GM19023 (cell line): ENCODE data around the gene LDAH.
"Not testable (repeated sequence)": the region's sequence is repeated elsewhere in the genome, so short reads cannot be mapped to it uniquely, and the experiment has no call there.

Experiments used
- ATAC-seq: cut with Tn5 transposase; IDR thresholded peaks from one replicate; pipeline ENCODE4 v1.9.1; 2021; ENCODE audit warnings: mild to moderate bottlenecking, moderate library complexity; ENCODE audit not compliant: unreplicated experiment

LDAH gene

DNA sequence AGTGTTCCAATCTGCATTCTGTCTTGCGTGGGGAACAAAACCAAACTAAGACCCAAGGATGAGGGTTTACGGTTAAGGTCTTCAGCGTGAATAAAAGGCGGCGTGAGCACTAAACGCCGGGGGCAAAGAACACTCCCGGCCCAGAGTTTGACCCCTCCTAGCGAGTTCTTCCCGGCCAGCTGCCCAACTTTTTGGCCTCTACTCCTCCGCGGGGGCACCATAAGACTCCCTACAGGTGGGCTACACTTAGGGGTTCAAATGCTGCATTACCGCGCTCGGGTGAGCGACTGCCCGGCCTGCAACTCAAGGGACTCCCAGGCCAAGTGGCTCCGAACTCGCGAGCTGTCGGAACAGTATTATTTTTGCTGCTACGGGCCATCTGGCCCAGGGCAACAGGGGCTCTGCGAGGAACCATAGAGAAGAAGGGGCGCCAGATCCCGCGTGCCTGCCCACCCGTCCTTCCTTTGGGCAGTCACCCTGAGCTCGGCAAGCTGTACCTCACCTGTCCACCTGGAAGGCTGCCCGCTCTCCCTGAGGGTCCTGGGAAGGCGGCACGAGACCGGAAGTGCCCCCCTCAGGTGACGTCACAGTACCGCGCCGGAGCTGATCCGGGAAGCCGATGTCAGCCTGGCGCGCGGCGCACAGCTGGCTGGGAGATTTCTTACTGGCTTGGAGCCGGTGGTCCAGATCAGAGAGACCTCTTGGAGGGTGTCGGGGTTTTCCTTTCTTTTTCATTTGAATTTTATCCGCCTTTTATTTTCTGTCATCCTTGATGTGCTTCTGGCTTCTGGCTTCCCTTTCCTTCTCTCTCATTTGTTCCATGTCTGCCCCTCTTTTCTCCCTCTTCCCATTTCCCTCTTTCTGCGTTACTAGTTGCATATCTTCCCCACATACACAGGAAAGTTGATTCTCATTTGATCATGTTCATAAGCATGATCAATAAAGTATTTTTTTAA is at the start of gene LDAH:
LDAH (minus strand) TSS at position 567 of the 956 bp plus-strand sequence. CDS start 21,638 bp downstream, outside the sequence.
- ATAC-seq: peak; percentile 87

DNA sequence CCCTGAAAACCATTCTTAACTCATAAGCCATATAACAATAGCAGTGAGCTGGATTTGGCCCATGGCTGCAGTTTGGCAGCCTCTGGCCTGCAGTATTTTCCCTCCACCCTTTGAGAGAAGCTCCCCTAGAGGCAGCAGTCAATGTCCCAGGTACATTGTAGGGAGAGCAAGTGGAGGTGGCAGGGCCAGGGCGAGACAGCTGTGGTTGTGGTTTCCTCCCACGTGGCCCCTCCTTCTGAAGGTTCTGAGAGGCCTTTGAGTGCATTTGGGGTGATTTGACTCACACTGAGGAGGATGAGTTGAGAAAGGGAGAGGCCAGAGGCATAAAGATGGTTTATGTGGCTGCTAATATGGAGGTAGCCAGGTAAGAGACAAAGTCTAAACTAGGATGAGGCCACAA is 45.5 kb upstream of the LDAH start:
- ATAC-seq: peak; percentile 100

DNA sequence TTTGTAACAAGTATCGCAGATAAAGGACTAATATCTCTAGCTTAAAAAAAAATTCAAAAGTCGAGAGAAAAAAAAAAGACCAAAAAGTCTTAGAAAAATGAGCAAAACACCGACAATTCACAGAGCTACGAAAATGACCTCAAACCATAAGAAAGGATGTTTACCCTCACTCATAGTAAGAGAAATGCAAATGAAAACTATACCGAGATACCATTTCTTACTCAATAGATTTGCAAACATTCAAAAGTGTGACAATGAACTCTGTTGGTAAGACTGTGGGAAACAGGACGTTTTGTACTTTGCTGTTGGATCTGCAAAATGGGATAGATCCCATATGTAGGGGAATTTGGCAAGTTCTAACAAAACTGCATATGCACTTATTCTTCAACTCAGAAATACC is 39.9 kb upstream of the LDAH start:
- ATAC-seq: no peak

DNA sequence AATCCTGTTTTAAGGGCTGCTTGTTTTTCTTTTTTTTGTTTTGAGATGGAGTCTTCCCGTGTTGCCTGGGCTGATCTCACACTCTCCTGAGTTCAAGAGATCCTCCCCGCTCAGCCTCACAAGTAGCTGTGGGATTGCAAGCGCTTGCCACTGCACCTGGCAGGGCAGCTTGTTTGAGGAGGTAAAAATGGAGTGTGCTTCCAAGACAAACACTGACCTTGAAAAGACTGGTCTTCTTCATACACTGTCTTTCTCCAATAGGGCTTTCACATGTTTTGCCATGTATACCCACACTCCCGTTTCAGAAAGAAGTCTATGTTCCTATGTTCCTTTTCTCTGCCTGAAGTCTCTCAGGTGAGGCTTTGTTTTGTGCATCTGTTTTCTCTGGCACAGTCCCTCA is 32.6 kb upstream of the LDAH start:
- no peak for ATAC-seq

DNA sequence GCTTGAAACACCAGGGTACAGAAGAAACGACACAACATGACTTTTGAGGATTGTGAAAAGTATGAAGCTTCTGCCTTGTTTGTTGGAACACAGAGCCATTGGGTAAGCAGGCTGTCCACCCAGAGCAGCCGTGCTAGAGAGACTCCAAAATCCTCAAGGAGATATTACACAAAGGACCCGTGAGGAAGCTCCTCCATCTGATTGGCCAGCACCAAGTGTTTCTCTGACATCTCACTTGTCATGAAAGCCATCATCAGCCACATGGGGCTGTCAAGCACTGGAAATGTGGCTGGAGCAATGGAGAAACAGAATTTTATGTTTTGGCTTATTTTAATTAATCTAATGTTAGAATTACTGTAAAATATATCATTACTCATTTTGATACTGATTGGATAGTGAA is 29.8 kb upstream of the LDAH start:
- no peak for ATAC-seq

DNA sequence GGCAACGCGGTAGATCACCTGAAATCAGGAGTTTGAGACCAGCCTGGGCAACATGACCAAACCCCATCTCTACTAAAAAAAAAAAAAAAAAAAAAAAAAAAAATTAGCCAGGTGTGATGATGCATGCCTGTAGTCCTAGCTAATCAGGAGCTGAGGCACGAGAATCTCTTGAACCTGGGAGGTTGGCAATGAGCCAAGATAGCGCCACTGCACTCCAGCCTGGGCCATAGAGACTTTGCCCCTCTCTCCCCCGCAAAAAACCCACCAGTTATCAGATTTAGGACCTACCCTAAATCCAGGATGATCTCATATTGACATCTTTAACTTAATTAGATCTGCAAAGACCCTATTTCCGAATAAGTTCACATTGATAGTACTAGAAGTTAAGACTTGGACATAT is 29.2 kb upstream of the LDAH start:
- ATAC-seq: no peak

DNA sequence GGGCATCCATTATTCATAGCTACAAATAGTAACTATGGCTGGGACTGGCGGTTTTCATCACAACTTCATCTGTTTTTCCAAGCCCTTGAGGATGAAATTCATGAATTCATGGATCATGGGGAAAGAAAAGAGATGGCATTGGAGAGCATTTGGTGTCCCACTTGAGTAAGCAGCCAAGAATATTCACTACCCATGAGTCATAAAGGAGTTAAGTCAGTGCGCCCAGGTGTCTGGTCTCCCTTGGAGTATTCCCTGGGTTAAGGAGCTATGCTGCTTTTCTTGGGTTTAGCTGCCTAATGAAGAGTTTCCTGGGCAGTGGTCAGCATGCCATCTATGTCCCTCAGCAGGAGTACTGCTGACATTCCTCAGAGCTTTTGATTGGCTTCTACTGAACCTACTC is 21.3 kb upstream of the LDAH start:
- ATAC-seq: no peak

DNA sequence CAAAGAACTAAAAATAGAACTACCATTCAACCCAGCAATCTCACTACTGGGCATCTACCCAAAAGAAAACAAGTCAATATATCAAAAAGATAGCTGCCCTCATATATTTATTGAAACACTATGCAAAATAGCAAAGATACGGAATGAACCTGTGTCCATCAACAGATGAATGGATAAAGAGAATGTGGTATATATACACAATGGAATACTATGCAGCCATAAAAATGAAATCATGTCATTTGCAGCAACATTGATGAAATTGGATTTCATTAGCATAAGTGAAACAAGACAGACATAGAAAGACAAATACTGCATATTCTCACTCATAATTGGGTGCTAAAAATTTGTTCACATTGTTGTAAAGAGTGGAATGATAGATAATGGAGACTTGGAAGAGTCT is 16.2 kb upstream of the LDAH start:
- ATAC-seq: no peak

DNA sequence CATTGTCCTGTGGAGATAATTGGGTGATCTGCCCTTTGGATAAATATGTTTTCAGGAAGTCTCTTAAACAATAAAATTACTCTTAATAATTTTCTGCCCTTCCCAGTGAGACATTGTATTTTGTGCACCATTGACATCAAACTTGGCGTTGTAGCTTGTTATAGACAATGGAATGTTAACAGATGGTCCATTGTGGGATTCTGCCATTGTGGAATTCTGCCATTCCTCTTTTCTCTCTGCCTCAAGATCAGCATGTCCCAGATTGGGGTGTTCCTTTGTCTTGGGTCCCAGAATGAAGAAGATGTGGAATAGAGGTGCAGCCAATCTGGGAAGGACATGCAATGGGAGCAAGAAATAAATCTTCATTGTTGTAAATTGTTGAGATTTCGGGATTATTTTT is 15.1 kb upstream of the LDAH start:
- no peak for ATAC-seq

DNA sequence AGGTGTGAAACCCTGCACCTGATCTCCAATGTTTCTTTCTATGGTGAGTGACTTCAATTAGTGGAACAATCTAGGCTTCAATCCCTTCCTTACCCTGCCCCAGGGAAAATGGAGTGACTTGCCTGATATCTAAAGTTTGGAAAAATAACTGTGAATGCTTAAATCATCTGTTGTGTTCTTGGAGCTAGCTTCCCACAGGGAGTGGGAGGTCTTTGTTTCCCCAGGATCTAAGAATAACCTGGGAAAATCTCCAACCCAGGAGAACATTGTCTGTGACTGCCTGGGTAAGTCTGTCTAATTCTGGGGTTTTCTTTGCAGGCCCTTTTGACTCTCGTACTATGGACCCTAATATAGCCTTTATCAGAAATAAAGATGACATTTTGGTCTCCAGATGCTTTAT is 13.6 kb upstream of the LDAH start:
- no peak for ATAC-seq

DNA sequence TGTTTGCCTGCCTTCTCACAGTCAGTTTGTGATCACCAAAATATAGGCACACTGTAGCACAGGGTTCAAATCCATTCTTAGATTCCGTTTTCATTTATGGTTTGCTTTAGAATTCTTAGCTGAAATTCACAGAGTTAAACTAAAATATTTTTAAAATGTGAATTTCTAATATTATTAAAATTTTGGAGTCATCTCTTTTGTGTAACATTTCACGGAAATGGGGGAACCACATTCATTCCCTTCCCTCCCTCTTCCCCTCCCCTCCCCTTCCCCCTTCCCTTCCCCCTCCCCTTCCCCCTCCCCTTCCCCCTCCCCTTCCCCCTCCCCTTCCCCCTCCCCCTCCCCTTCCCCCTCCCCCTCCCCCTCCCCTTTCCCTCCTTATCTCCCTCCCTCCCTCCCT is 11.4 kb upstream of the LDAH start:
- ATAC-seq: no peak

DNA sequence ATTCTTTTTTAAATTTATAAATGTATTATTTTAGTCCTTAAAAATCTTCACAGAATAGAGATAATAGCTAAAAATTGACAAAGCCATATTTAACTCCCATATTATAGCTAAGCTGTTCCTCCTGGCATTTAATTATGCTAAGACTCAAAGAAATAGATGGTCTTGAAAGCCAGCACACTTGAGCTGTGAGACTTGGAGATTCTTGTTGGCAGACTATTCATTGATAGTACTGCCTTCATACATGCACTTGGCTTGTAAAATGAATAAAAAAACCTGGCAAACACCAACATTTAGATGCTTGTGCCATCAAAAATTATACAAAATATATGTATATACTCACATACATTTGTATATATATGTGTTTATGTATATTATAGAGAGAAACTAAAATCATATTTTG is 9.7 kb upstream of the LDAH start:
- no peak for ATAC-seq

DNA sequence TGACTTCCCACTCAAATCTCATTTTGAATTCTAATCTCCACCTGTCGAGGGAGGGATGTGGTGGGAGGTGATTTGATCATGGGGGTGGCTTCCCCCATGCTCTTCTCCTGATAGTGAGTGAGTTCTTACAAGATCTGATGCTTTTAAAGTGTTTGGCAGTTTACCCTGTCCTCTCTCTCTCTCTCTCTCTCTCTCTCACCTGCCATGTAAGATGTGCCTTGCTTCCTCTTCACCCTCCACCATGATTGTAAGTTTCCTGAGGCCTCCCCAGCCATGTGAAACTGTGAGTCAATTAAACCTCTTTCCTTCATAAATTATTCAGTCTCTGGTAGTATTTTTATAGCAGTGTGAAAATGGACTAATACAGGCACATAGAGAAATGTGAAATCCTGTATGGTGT is 7.0 kb upstream of the LDAH start:
- no peak for ATAC-seq

DNA sequence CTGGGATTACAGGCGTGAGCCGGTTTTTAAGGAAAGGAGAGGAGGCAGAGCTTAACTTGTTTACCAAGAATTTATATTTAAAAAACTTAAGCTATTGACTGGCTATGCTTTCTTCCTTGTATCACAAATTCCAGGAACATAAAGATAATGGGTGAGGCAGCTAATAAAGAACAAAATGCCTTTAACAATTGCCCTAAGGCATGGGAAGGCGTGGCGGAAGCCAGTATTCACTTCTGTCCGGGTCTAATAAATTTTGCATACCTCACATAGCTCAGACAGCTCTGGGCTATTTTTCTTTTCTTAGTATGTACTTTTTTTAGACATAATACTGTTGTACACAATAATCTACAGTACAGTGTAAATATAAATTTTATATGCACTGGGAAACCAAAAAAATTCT is 1.0 kb upstream of the LDAH start:
- ATAC-seq: no peak

DNA sequence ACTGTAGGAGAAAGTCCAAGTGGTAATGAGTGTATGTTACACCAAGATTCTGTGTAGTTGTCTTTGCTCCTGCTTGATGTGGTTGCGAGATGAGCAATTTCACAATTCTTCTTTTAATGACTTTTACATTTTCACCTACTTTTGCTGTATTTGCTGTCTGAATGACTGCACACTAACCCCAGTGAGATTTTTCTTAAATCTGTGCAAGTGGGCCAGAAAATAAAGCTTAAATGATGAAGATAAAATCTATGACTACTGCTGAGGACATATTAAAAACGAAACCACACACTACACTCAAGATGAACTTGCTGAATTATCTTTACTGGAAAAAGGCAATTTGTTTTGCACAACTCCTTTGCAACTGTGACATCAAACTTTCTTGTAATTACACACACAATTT is 4.1 kb downstream of the LDAH start:
- ATAC-seq: no peak

DNA sequence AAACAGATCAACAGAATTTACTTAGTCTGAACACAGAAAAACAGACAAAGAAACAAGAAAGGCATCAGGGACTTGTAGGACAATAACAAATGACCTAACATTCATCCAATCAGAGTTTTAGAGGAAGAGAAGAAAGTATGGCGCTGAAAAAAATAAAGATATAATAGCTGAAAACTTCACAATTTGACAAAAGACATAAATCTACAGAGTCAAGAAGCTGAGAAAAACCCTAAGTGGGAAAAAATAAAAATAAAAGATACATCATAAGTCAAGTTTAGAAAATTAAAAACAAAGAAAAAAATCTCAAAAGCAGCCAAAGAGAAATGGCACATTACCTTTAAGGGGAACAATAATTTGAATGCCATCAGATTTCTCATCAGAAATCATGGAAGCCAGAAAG is 7.7 kb downstream of the LDAH start:
- ATAC-seq: no peak

DNA sequence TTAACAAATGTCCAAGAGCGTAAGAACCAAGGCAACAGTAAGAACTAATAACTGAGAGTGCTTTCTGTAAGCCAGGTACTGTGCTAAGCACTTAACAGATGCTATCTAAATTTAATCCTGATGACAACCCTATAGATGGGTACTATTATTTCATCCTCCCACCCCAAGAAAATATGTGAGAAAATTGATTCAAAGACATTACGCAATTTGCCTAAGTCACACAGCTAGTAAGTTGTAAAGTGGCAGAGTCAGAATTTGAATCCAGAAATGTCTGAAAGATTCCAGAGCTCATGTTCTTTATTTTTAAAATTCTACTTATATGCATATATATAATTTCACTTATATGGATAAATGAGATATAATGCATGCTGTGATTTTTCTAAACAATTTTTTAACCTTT is 10.1 kb downstream of the LDAH start:
- ATAC-seq: no peak

DNA sequence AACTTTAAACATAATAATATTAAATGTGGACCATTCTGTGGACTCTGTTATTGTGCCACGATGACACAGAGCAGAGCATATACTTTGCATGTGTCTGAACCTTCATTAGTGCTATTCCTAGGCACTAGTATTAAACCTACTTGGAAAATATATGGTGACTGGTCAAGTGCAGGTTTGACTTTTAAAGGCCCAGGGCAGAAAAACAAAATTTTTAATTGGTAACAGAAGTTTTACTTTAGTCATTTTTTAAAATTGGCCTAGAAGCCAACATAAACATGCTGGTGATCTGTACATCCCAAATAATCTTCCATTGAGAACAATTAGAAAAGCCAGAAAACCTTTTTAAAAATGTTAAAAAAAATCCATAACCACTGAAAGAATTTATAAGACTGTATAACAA is 16.6 kb downstream of the LDAH start:
- no peak for ATAC-seq

DNA sequence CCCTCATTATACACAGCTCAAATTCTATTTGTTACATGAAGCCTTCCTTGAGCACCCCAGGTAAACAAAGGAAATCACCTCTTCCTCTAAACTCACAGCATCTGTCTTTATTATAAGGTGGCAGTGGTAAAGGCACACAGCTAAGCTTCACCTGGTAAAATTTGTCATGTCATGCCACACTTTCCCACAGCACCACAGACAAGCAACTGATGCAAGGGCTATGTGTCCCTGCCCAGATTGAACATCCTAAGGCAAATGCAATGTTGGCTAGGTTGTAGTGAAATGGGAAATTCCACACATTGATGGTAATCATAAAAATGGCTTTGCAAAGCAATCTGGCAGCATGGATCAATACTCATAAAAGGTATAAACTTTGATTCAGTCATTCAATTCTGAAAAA is 18.9 kb downstream of the LDAH start:
- ATAC-seq: no peak

DNA sequence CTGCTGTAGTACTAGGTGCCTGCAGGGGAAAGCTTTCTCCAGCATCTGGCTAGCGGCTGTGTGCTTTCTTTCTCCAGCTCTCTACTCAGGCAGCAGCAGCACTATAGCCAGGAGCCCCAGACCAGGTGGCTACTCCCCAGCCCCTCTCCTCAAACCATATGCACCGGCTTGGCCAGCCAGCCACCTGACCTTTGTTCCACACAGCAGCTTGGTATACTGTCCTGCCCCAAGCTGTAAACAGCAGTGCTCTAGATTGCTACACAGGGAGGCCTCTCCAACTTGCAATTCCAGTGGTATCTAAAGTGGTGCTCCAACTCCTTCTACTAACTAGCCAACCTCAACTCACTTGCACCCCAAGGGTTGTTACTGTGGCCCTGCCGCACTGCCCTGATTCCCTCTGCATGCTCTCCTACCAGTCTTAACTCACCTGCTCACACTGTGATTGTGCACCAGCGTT is 19.6 kb downstream of the LDAH start:
- ATAC-seq: no peak

DNA sequence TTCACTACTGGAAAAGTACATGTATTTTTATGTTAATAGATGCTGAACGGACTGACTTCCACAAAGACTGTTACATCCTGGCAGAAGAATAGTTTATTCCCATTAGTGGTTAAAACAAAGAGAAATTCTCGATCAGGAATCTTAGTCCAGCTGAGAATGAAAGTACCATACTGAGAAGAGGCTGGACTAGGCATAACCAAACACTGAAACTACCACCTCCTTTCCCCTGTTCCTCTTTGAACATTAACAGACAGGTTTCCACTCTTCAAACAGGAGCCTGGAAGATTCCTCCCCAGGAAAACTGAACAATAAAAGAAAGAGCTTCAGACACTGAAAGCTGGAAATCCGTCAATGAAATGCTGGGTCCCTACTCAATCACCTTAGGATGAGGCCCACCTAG is 25.8 kb downstream of the LDAH start:
- ATAC-seq: peak; percentile 54

DNA sequence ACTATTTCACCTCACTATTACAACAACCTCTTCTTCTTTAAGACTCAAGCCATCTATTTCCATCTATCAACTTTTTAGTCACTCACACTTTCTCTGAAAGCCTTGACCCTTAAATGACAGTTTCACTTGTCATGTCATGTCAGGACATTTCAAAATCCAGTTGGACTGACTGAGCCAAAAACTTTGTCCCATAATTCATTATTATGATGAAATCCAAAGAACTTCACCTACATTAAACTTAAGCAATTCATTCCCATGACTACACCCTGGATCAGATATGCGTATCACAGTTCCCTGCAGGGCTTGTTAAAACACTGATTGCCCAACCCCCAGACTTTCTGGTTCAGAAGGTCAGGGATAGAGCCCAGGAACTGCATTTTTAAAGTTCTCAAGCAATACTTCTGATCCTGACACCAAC is 26.5 kb downstream of the LDAH start:
- no peak for ATAC-seq

DNA sequence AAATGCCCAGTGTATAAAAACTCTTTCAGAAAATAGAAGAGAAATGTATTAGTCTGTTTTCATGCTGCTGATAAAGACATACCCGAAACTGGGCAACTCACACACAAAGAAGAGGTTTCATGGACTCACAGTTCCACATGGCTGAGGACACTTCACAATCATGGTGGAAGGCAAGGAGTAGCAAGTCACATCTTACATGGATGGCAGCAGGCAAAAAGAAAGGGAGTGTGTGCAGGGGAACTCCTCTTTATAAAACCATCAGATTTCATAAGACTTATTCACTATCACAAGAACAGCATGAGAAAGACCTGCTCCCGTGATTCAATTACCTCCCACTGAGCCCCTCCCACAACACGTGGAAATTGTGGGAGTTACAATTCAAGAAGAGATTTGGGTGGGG is 29.0 kb downstream of the LDAH start:
- not testable (repeated sequence) for ATAC-seq
